Activated CD4-positive, alpha-beta T cell treated with anti-CD3 and anti-CD28 coated beads, Interleukin-2, amount 10 ng/mL, durations not matched to agents 7 days and 5 days (primary cell): Measurements from ENCODE around the gene DSCAM. TPM values are rescaled to one million over a fixed set of nuclear protein-coding genes. Genes with fewer than 3 reads are reported as not detected.
"Not testable (repeated sequence)": the region's sequence is repeated elsewhere in the genome, so short reads cannot be mapped to it uniquely, and the experiment has no call there.

Source experiments
- CTCF ChIA-PET: fragments of 350-600 bp; sonication (Branson Sonifier 250); formaldehyde crosslinking; loops from one replicate; lab custom pipeline; 2021; ENCODE audit warnings: antibody characterized with exemption; lab: Charles Lee
- POLR2A ChIA-PET: fragments of 350-600 bp; sonication (Branson Sonifier 250); formaldehyde crosslinking; loops from one replicate; lab custom pipeline; 2021; ENCODE audit warnings: antibody characterized with exemption; lab: Charles Lee
- DNase-seq: peaks from one replicate; pipeline ENCODE4 v3.0.0-alpha.2; 2020
- H3K27ac Mint-ChIP-seq: one replicate; pipeline ENCODE4 v1.8.0; 2021; ENCODE audit warnings: mild to moderate bottlenecking, moderate library complexity, mixed read lengths
- H3K27me3 Mint-ChIP-seq: one replicate; pipeline ENCODE4 v1.8.0; 2021; ENCODE audit warnings: mixed read lengths
- H3K36me3 Mint-ChIP-seq: one replicate; pipeline ENCODE4 v1.8.0; 2021; ENCODE audit warnings: low read depth, mixed read lengths
- H3K4me1 Mint-ChIP-seq: one replicate; pipeline ENCODE4 v1.8.0; 2021; ENCODE audit warnings: mixed read lengths
- H3K4me3 Mint-ChIP-seq: one replicate; pipeline ENCODE4 v1.8.0; 2021; ENCODE audit warnings: mild to moderate bottlenecking, moderate library complexity, mixed read lengths
- H3K9me3 Mint-ChIP-seq: one replicate; pipeline ENCODE4 v1.8.0; 2021; ENCODE audit warnings: mixed read lengths
- total RNA-seq, 2 experiments: library from RNA; stranded (reverse); gene quantifications; one replicate each; pipeline ENCODE4 v1.2.3, GENCODE V29; 2021

Gene DSCAM
- total RNA-seq: not detected

GRCh38 chr21:40846587-40847411 lies at the start of gene DSCAM:
TSS of gene DSCAM (minus strand) at chr21:40847158. CDS start at chr21:40846661, 497 bp downstream.
- Mint-ChIP-seq H3K9me3 (no peaks in the 10 kb centered on the region), H3K27me3 (peaks cover 37% of the 10 kb centered on the region), H3K4me3 (no peak within 1 kb of the TSS), H3K4me1 (no peaks in the 10 kb centered on the region), H3K36me3 (no peaks in the 10 kb centered on the region), H3K27ac (no peak within 1 kb of the TSS)
- ChIA-PET CTCF (no interaction called here), POLR2A (no interaction called here)
- no peak for DNase-seq

GRCh38 chr21:40895697-40896096 lies 48.7 kb upstream of the DSCAM start:
- POLR2A ChIA-PET, H3K27me3 Mint-ChIP-seq, H3K36me3 Mint-ChIP-seq, DNase-seq, H3K4me1 Mint-ChIP-seq, CTCF ChIA-PET, H3K27ac Mint-ChIP-seq, H3K4me3 Mint-ChIP-seq: not testable (repeated sequence)
- H3K9me3 Mint-ChIP-seq: peaks cover 12% of the 10 kb centered on the region

GRCh38 chr21:40886931-40887330 lies 40.0 kb upstream of the DSCAM start:
- no peak for DNase-seq
- Mint-ChIP-seq H3K9me3 (no peaks in the 10 kb centered on the region), H3K27ac (no peak overlapping the region), H3K4me3 (no peak overlapping the region), H3K4me1 (no peaks in the 10 kb centered on the region), H3K36me3 (no peaks in the 10 kb centered on the region), H3K27me3 (no peaks in the 10 kb centered on the region)
- CTCF ChIA-PET: no interaction called here
- POLR2A ChIA-PET: no interaction called here

GRCh38 chr21:40886006-40886405 lies 39.0 kb upstream of the DSCAM start:
- Mint-ChIP-seq H3K27ac (no peak overlapping the region), H3K4me1 (no peaks in the 10 kb centered on the region), H3K36me3 (no peaks in the 10 kb centered on the region), H3K4me3 (no peak overlapping the region), H3K27me3 (no peaks in the 10 kb centered on the region), H3K9me3 (no peaks in the 10 kb centered on the region)
- POLR2A ChIA-PET: no interaction called here
- no peak for DNase-seq
- CTCF ChIA-PET: no interaction called here

GRCh38 chr21:40882192-40882915 lies 35.4 kb upstream of the DSCAM start:
- Mint-ChIP-seq H3K4me1 (no peaks in the 10 kb centered on the region), H3K27ac (no peak overlapping the region), H3K4me3 (no peak overlapping the region), H3K36me3 (no peaks in the 10 kb centered on the region), H3K27me3 (no peaks in the 10 kb centered on the region), H3K9me3 (no peaks in the 10 kb centered on the region)
- ChIA-PET POLR2A (no interaction called here), CTCF (no interaction called here)
- DNase-seq: no peak

- no peak overlapping the region for H3K27ac Mint-ChIP-seq
- H3K36me3 Mint-ChIP-seq: no peaks in the 10 kb centered on the region
- POLR2A ChIA-PET: no interaction called here
- CTCF ChIA-PET: no interaction called here
- no peak for DNase-seq
- H3K4me3 Mint-ChIP-seq: no peak overlapping the region
- H3K4me1 Mint-ChIP-seq: no peaks in the 10 kb centered on the region
- H3K9me3 Mint-ChIP-seq: no peaks in the 10 kb centered on the region
- no peaks in the 10 kb centered on the region for H3K27me3 Mint-ChIP-seq
Measured at GRCh38 chr21:40881767-40882166, 34.8 kb upstream of the DSCAM start.

- Mint-ChIP-seq H3K4me1 (no peaks in the 10 kb centered on the region), H3K27ac (no peak overlapping the region), H3K36me3 (no peaks in the 10 kb centered on the region), H3K9me3 (peaks cover 2% of the 10 kb centered on the region), H3K4me3 (no peak overlapping the region), H3K27me3 (no peaks in the 10 kb centered on the region)
- ChIA-PET CTCF (no interaction called here), POLR2A (no interaction called here)
- DNase-seq: no peak
Measured at GRCh38 chr21:40871099-40871498, 24.1 kb upstream of the DSCAM start.

- ChIA-PET CTCF (no interaction called here), POLR2A (no interaction called here)
- H3K4me3 Mint-ChIP-seq: no peak overlapping the region
- peaks cover 3% of the 10 kb centered on the region for H3K9me3 Mint-ChIP-seq
- H3K36me3 Mint-ChIP-seq: no peaks in the 10 kb centered on the region
- DNase-seq: no peak
- H3K4me1 Mint-ChIP-seq: no peaks in the 10 kb centered on the region
- H3K27me3 Mint-ChIP-seq: no peaks in the 10 kb centered on the region
- no peak overlapping the region for H3K27ac Mint-ChIP-seq
Measured at GRCh38 chr21:40863839-40864238, 16.9 kb upstream of the DSCAM start.

GRCh38 chr21:40858517-40858916 lies 11.6 kb upstream of the DSCAM start:
- Mint-ChIP-seq H3K27me3 (no peaks in the 10 kb centered on the region), H3K4me3 (no peak overlapping the region), H3K9me3 (peaks cover 3% of the 10 kb centered on the region), H3K27ac (no peak overlapping the region), H3K4me1 (no peaks in the 10 kb centered on the region), H3K36me3 (no peaks in the 10 kb centered on the region)
- ChIA-PET CTCF (no interaction called here), POLR2A (no interaction called here)
- no peak for DNase-seq

GRCh38 chr21:40853956-40854688 lies 7.2 kb upstream of the DSCAM start:
- DNase-seq: no peak
- POLR2A ChIA-PET: no interaction called here
- no peaks in the 10 kb centered on the region for H3K36me3 Mint-ChIP-seq
- CTCF ChIA-PET: no interaction called here
- H3K27me3 Mint-ChIP-seq: no peaks in the 10 kb centered on the region
- H3K4me1 Mint-ChIP-seq: no peaks in the 10 kb centered on the region
- H3K4me3 Mint-ChIP-seq: no peak overlapping the region
- no peak overlapping the region for H3K27ac Mint-ChIP-seq
- H3K9me3 Mint-ChIP-seq: no peaks in the 10 kb centered on the region

- ChIA-PET CTCF (no interaction called here), POLR2A (no interaction called here)
- H3K9me3 Mint-ChIP-seq: no peaks in the 10 kb centered on the region
- peaks cover 4% of the 10 kb centered on the region for H3K27me3 Mint-ChIP-seq
- DNase-seq: no peak
- no peak overlapping the region for H3K27ac Mint-ChIP-seq
- H3K4me3 Mint-ChIP-seq: no peak overlapping the region
- no peaks in the 10 kb centered on the region for H3K4me1 Mint-ChIP-seq
- no peaks in the 10 kb centered on the region for H3K36me3 Mint-ChIP-seq
Measured at GRCh38 chr21:40852563-40852962, 5.6 kb upstream of the DSCAM start.

- H3K27ac Mint-ChIP-seq: no peak overlapping the region
- H3K27me3 Mint-ChIP-seq: peaks cover 10% of the 10 kb centered on the region
- no peak overlapping the region for H3K4me3 Mint-ChIP-seq
- no peaks in the 10 kb centered on the region for H3K9me3 Mint-ChIP-seq
- no peaks in the 10 kb centered on the region for H3K4me1 Mint-ChIP-seq
- ChIA-PET CTCF (no interaction called here), POLR2A (no interaction called here)
- no peaks in the 10 kb centered on the region for H3K36me3 Mint-ChIP-seq
- no peak for DNase-seq
Measured at GRCh38 chr21:40851749-40852148, 4.8 kb upstream of the DSCAM start.

GRCh38 chr21:40850071-40850470 lies 3.1 kb upstream of the DSCAM start:
- Mint-ChIP-seq H3K4me1 (no peaks in the 10 kb centered on the region), H3K36me3 (no peaks in the 10 kb centered on the region), H3K4me3 (no peak overlapping the region), H3K9me3 (no peaks in the 10 kb centered on the region), H3K27ac (no peak overlapping the region), H3K27me3 (peaks cover 22% of the 10 kb centered on the region)
- DNase-seq: no peak
- ChIA-PET CTCF (no interaction called here), POLR2A (no interaction called here)
